Stimulated activated CD8-positive, alpha-beta memory T cell treated with anti-CD3 and anti-CD28 coated beads, Interleukin-4, amount 100 ng/mL, for 4 hours (primary cell): Measurements from ENCODE around the gene VSX2.
"Not testable (repeated sequence)": the region's sequence is repeated elsewhere in the genome, so short reads cannot be mapped to it uniquely, and the experiment has no call there.

Experiments used
- DNase-seq, 2 donors: peaks; one replicate each; pipeline ENCODE4 v3.0.0-alpha.2; 2020; ENCODE audit warnings: low read depth in 2 of 2, low spot score in 1 of 2

Gene VSX2

DNA sequence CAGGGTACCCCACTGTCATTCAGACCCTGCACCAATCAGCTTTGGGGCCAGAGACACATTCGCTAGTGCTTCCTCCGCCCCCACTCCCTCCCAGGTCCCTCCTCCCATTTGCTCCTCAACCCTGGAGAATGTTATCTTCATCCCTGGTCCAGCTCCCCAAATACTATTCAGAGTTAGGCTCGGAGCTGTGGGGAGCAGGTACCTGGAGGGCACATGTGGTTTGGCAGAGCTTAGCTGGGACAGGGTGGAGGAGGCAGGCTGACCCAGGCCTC lies 19.5 kb downstream of the VSX2 start:
- no peak for DNase-seq

DNA sequence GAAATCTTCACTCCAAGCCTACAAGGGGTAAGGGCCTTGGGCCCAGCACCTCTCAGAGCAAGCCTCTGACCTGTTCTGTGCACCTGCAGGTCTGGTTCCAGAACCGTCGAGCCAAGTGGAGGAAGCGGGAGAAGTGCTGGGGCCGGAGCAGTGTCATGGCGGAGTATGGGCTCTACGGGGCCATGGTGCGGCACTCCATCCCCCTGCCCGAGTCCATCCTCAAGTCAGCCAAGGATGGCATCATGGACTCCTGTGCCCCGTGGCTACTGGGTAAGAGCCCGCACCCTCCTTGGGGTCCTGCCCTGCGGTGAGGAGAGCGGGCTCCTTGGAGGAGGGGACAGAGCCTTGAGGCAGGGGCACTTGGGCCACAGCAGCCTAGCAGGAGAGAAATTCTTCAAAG lies 20.3 kb downstream of the VSX2 start:
- DNase-seq: no peak

DNA sequence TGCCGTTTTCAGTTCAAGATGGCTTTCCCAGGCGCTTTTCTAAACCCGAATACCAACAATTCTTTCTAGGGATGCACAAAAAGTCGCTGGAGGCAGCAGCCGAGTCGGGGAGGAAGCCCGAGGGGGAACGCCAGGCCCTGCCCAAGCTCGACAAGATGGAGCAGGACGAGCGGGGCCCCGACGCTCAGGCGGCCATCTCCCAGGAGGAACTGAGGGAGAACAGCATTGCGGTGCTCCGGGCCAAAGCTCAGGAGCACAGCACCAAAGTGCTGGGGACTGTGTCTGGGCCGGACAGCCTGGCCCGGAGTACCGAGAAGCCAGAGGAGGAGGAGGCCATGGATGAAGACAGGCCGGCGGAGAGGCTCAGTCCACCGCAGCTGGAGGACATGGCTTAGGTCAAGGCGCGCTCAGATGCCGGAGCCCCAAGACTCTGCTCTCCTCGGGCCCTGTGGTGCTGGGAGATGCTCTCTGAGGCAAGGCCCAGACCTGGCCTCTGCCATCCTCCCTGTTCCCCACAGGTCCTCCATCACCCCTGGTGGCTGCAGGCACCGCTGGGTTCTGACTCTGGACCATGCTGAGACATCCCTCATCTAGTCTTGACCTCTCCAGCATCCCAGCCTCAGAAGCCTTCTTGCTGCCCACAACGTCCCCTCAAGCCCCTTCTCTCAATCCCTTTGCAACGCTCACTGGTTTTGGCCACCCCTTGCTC lies 21.4 kb downstream of the VSX2 start:
- no peak for DNase-seq

DNA sequence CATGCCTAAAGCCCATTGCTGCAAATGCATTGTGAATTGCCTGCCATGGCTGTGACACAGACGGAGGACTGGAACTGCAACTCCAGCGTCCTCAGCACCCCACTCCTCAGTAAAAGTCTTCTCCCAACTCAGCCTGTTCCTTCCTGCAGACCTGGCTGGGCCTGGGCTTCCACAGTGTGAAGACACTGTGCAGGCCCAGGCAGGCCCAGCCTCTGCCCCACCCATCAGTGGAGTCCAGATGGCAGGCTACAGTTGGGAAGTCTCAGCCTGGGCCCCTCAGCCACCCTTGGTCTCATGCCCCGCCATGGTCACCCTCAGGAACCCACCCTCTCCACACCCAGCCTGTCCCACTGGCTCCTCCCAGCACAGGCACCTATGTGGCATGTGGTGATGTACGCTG lies 22.0 kb downstream of the VSX2 start:
- no peak for DNase-seq

DNA sequence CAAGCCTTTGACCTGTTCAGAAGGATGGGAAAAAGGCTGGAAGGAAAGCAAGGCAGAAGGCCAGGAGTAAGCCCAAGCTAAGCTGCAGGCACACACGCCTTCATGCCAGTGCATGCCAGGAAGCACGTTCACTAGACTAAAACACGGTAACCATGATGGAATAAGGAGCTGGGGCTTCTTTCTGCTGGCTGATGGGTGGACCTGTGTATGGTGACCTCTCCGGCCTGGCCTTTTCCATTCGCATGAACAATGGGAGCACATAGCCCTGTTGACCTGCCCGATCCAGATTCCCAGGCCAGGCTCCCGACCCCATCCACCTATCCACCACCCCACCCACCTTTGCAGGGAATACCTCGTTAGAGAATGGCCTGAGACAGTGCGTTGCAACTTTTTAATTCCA lies 22.8 kb downstream of the VSX2 start:
- DNase-seq: no peak

DNA sequence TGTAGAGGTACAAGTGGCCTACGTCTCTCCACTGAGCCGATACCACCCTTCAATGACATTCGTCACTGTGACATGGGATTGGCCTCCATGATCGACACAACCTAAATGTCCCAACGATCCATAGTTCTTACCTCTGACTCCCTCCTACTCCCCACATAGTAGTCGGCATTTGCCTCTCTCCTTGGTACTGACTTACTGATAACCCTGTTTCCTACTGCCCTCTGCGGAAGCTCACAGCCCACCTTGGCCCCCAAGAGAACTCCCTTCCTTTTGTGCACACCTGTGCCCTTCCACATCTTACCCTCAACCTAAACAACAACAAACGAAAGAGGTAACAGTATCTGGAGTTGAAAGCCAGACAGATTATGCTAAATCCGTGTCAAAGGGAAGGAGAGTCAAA lies 23.9 kb downstream of the VSX2 start:
- no peak for DNase-seq

DNA sequence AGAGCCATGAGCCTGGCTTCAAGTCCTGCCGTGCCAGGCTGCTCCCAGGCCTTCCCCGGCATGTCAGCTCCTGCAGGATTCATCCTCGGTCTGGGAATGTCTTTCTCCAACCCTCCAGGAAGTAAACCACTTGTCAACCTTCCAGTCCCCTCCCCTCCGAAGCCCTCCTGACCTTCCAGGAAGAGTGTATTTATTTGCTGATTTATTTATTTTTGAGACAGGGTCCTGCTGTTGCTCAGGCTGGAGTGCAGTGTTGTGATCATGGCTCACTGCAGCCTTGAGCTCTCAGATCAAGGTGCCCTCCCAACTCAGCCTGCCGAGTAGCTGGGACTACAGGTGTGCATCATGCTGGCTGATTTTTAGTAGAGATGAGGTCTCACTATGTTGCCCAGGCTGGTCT lies 24.7 kb downstream of the VSX2 start:
- DNase-seq: no peak

DNA sequence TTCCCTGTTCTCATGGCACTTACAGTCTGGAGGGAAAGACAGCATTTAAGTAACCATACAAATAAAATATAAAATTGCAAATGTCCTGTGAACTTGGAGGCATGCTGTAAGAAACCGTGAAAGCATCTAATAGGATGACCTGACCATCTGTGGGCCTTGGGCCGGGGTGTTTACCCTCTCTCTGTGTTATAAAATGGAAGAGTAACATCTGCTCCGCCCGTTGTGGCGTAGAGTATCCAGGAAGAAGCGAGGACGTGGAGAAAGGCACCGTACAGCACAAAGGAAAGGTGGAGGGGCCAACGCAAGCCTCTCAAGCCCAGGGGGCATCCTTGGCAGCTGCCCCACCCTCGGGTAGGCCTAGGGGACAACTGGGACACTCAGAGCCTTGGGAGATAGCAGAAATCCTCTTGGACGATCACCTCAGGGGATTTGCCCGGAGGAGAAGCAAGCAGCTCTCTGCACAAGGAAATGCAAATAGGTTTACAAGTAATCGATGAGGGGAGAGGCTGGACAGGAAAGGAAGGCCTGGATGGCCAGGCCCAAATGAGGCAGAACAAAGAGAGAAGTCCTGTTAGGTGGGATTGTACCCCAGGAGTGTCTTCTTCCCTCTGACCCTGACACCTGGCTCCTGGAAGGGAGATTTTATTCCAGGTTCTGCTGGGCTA lies 26.2 kb downstream of the VSX2 start:
- DNase-seq: no peak

DNA sequence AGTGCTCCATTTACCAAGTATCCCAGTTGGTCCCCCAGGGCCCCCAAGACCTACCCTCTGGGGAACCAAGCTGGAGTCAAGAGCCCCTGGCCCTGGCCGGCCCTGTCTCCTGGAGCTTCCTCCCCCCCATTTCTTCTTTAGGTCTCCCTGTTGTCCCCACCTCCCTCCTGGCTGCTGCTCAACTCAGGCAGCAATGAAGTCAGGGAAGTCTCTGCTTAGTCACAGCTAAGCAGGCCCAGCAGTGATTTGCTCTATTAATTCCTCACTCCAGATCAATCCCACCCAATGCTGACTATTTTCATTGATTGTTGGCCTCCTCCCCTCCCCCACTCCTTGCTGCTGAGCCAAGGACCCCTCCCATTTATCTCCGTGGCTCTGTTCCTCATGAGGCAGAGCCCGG lies 28.3 kb downstream of the VSX2 start:
- no peak for DNase-seq

DNA sequence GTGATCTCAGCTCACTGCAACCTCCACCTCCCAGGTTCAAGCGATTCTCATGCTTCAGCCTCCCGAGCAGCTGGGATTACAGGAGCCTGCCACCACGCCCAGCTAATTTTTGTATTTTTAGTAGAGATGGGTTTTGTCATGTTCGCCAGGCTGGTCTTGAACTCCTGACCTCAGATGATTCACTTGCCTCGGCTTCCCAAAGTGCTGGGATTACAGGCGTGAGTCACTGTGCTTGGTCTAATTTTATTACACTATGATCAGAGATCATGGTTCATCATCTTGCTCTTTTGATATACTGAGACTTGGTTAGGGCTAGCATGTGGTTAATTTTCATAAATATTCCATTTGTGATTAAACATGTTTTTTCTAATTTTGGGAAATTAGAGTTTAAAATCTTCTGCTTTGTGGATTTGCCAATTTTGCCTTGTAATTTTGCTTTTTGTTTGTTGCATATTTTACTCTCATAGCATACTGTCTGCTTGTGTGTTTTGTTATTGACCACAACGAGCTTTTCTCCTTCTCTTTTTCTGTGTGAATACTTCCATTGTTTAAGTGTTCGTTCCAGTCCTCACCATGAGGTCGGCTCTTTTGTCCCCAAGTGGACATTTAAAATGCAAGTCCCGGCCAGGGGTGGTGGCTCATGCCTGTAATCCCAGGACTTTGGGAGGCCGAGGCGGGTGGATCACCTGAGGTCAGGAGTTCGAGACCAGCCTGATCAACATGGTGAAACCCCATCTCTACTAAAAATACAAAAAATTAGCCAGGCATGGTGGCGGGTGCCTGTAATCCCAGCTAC lies 31.3 kb downstream of the VSX2 start:
- not testable (repeated sequence) for DNase-seq

DNA sequence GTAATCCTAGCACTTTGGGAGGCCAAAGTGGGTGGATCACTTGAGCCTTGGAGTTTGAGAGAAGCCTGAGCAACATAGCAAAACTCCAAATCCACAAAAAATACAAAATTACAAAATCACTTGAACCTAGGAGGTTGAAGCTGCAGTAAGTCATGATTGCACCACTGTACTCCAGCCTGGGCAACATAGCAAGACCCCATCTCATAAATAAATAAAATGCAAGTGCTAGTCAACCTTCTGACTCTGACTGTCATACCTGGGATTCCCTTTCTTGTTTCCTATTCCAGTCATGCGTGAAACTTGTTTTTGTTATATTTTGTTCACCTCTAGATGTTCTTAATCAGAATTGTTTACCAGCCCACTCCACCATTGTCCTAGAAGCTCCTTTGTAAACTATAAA lies 32.1 kb downstream of the VSX2 start:
- DNase-seq: no peak

DNA sequence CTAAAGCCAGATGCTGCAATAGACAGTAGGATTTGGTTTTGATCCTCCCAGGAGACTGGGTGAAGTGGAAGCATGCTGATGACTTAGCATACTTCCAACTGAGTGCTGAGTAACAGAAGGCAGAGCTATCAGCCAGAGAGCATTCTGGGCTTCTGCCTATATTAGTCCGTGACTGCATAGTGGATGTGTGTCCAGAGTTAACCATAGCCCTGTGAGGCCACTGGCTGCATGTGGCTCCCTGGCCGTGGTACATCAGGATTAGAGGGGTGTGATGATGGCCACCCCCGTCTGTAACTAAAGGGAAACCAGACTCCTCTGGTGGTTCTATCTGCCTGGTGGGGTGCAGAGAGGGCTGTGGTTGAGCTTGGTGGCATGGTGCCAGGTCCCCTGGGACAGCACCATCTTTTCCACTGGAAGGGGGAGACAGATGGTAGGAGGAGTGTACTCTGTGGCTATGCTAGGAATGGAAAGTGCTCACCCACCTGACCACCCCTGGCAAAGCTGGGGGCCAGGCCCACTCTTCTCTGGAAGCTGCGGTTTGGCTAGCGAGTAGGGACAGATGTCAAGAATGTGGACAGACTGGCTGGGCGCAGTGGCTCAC lies 36.1 kb downstream of the VSX2 start:
- DNase-seq: no peak

DNA sequence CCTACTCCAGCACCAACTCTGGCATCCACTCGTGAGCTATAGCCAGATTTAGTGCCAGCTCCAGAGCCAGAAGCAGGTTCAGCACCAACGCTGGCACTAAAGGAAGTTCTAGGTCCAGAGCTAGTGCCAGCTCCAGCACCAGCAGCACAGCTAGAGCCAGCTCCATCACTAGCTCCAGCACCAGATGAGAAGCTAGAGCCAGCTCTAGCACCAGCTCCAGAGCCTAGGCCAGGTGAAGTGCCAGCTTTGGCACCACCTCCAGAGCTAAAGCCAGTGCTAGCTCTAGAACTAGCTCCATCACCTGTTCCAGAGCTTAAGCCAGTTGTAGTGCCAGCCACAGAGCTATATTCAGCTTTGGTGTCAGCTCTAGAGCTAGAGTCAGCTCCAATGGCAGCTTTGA lies 38.8 kb downstream of the VSX2 start:
- no peak for DNase-seq

DNA sequence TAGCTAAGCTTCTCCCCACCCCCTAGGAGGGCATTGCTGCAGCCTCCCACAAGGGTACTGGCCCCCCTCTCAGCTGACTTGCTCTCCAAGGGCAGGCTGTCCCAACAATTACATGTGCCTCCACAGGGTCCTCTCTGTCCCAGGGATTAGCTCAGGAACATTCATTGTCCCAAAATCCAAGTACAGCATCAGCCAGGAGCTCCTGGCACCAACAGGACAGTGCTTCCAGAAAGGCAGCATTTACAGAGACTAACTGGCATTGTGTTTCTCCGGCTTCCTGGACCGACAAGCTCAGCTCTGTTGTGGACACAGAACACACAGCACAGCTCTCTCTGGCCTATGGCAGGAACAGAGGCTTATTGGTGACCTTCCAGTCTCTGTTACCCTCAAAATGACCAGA lies 41.8 kb downstream of the VSX2 start:
- DNase-seq: no peak

DNA sequence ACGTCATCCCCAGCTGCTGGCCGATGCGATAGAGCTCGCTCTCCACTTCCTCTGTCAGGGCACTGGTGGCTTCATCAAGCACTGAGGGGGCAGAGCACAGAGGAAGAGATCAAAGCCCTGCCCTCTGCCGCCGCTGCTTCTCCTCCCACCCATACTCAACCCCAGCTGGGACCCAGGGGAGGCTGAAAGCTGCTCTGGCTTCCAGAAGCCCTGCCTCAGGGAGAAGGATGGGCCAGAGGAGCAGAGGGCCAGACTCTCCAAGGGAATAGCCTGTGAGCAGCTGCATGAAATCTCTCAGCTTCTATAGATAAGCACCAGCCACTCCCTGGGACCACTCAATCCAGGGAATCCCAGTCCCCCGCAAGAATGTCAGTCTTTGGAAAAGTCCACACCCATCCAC lies 47.5 kb downstream of the VSX2 start:
- no peak for DNase-seq

DNA sequence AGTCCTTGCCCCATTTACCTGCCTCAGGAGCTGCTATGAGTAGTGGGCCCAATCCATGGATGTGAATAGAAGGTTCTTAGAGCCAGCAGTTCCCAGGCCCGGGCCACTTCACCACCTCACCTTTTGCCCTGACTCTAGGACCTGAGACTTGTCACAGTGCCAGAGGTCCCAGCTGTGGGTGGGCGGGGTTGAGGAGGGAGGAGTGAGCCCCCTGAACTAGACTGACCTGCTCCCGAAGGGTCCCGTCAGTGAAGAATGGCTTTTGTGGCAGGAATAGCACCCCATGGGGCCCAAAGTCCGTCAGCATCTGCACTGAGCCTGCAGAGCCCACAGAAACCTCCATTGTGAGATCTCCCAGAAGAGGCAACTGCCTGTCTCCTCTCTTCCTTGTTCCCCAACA lies 50.6 kb downstream of the VSX2 start:
- DNase-seq: no peak

DNA sequence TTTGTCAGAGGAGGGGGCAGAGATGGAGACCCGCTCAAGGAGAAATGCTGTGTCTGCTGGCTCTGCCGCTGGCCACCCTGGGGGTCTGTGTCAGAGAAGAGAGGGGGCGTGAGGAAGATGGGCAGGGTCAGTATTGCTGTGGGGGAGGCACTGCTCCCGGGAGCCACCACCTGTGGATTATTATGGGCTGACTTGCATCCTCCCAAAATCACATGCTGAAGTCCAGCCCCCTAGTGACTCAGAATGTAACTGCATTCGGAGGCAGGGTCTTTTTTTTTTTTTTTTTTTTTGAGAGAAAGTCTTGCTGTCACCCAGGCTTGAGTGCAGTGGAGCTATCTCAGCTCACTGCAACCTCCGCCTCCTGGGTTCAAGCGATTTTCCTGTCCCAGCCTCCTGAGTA lies 51.2 kb downstream of the VSX2 start:
- DNase-seq: no peak

DNA sequence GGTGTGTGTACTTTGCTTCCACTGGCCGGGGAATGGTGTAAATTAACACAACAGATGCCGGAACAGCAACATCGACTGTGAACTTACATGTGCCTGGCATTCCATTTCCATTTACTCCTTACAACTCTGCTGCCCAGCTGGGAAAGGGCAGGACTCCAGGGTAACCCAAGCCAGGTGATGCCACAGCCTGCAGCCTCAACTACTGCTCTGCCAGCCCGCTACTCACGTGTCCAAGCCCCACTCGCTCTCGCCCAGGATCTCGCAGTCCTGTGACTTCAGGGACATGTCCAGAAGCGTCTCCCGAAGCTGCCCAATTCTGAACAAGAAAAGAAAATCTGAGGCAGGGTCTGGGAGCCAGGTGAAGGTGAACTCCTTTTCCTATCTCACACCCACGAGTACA lies 52.8 kb downstream of the VSX2 start:
- no peak for DNase-seq

DNA sequence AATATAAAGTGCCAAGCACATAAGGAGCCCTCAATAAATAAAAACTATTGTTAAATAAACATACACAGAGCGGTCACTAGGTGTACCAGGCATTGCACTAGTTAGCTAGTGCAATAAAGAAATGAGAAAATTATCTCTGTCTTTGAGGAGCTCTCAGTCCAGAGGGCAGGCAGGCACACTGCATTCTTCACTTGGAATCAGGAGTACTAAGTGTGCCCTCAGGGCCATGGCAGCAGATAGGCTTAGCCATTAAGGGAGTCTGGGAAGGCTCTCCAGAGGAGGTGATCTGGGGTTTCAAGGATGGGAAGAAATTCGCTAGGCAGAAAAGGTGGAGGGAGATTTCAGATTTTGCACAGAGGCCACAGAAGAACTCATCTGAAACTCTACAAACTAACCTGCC lies 54.4 kb downstream of the VSX2 start:
- no peak for DNase-seq

DNA sequence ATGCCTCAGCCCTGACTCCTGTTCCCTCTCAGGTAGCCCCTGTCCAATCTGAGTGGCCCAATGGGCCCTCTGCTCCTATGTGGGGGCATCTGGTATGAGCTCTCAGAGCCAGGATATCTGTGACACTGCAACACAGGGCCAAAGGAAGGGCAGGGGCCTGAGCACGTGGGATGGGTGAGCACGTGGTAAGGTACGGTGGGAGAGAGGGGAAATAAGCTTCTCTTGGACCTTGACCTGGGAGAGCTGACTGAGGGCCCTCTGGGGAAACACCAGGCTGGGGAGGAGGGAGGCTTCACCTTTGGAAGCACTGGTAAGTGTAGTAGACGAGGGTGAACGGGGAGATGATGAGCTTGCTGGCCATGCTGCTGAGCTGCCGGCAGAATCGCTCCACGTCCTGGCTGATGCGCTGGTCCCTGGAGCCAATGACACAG lies 56.8 kb downstream of the VSX2 start:
- no peak for DNase-seq

DNA sequence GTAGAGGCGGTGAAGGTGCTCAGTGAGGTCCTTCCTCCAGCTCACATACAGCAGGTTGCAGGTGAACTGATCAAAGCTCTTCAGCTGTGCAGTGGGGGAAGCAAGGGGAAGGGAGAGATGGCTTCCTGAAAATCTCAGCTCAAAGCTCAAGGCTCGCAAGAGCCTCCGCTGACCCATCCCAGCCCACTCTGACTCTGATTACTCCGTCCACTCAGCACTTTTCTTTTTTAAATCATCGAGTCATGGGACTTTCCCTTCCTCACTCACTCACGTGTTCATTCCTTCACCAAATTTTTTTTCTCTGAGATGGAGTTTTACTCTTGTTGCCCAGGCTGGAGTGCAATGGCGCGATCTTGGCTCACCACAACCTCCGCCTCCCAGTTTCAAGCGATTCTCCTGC lies 58.7 kb downstream of the VSX2 start:
- DNase-seq: no peak

DNA sequence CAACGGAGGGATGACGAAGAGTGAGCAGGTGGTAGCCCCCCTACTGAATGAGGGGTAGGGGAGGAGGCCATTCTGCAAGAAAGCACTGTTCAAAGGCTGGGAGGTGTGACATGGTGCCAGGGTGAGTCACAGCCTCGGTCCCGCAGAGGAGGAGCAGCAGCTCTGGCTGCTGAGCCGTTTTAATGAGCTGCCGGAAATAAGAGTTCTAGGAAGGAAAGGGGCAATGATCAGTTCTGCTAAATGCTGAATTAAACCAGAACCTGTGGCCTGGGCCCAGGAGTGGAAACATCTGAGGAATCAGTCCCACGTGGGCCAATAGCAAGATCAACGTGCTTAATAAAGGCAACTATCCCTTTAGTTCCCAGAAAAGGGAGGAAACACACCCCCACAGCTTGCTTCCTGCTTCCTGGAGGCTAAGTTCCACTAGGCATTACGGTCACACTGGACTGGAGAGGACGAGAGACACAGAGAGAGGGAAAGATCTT lies 59.9 kb downstream of the VSX2 start:
- DNase-seq: peak in 1 of 2 donors; percentile 3
